Psoas muscle (tissue), 8 donors: ENCODE measurements around the gene UPK3A. TPM values are rescaled to one million over a fixed set of nuclear protein-coding genes. Genes with fewer than 3 reads are reported as not detected.

Experiments
- ATAC-seq, 4 donors: fragments of 200-7000 bp; cut with Tn5 transposase; one replicate each; pipeline ENCODE4 v1.9.1; 2020; ENCODE audit warnings: moderate library complexity in 3 of 4, mild to moderate bottlenecking in 2 of 4
- DNase-seq, 2 donors: peaks; one replicate each; pipeline ENCODE4 v3.0.0-alpha.2; 2020
- H3K27ac ChIP-seq: fragments of 200-600 bp; one replicate; pipeline ENCODE4 v1.8.0; 2022
- H3K27me3 ChIP-seq, 3 donors: fragments of 200-600 bp in 1 of 3; one replicate each; pipeline versions ENCODE4 v1.6.1 to v1.8.0; 2013 to 2022; ENCODE audit warnings: low read length in 2 of 3, mild to moderate bottlenecking in 2 of 3, moderate library complexity in 1 of 3; ENCODE audit not compliant: insufficient read depth in 3 of 3
- H3K36me3 ChIP-seq, 2 donors: fragments of 200-600 bp in 1 of 2; one replicate each; pipeline versions ENCODE4 v1.6.1 to v1.8.0; 2013 to 2022; ENCODE audit warnings: low read depth in 1 of 2, mild to moderate bottlenecking in 1 of 2, moderate library complexity in 1 of 2; ENCODE audit not compliant: insufficient read depth in 1 of 2
- H3K4me1 ChIP-seq: fragments of 200-600 bp; one replicate; pipeline ENCODE4 v1.8.0; 2022
- H3K4me3 ChIP-seq: fragments of 200-600 bp; one replicate; pipeline ENCODE4 v1.8.0; 2022; ENCODE audit warnings: mild to moderate bottlenecking
- H3K9me3 ChIP-seq: fragments of 200-600 bp; one replicate; pipeline ENCODE4 v1.8.0; 2022
- WGBS, 3 donors: extraction: QIAGEN DNeasy Blood & Tissue Kit; methylation state at CpG; one replicate each; pipeline versions ENCODE4 v1.1.6 to v1.1.7; 2013; 5-methylcytosine and 5-hydroxymethylcytosine counted together
- intact Hi-C, 2 donors: fragments of 100-400 bp; cut with DNase I; formaldehyde crosslinking; loops; one replicate each; pipeline versions ENCODE4 v1.11.0 to v1.14.2; 2022
- polyA plus RNA-seq, 3 donors: library from polyadenylated mRNA; stranded (reverse); fragments of 200-250 nt; gene quantifications; one replicate each; pipeline ENCODE4 v1.2.3, GENCODE V29; 2013
- total RNA-seq, 4 donors: library from RNA; stranded (reverse); fragmentation: NEBNext Ultra II Directional in 2 of 4; extraction: Animal tissue kit (Norgen Biotek cat#: 25700) in 2 of 4; gene quantifications; one replicate each; pipeline versions ENCODE4 v1.2.1 to v1.2.4, GENCODE V29; 2021 to 2023
- TF ChIP-seq, protein P1 (sequence below): fragments of 200-600 bp; IDR thresholded peaks from one replicate; pipeline ENCODE4 v1.8.0; 2022; ENCODE audit warnings: antibody characterized with exemption
- donor health status: healthy with polysubstance abuse.
- donor health status: DM: no; HTN: no; CAD: no; lungs with moderate emphysema.
- donor health status: Bipolar disorder and iron deficiency.
- donor health status: healthy.
- donor health status: DM: yes; HTN: yes; CAD: no.
- donor health status: DM: no; HTN: no; CAD: no.
- donor health status: DM: no; HTN: no; CAD: no.
- donor health status: DM: yes; HTN: yes; CAD: no.

Gene UPK3A
- total and polyA plus RNA-seq, 7 donors: 0.93 to 11.7 (median 2.5) TPM

GRCh38 chr22:45318168-45318557 lies 33.4 kb downstream of the UPK3A start:
- Histone ChIP-seq H3K9me3 (no peaks in the 10 kb centered on the region), H3K4me1 (peaks cover 44% of the 10 kb centered on the region), H3K27ac (peak overlapping the region; percentile 79), H3K4me3 (no peak overlapping the region), H3K27me3 (no peaks in the 10 kb centered on the region), H3K36me3 (peaks cover 0 to 9% of the 10 kb centered on the region in 2 donors)
- 6 to 24% (median 14%) methylated on average over 8 of the region's 8 CpGs for WGBS, 3 donors
- TF ChIP-seq, protein P1, sequence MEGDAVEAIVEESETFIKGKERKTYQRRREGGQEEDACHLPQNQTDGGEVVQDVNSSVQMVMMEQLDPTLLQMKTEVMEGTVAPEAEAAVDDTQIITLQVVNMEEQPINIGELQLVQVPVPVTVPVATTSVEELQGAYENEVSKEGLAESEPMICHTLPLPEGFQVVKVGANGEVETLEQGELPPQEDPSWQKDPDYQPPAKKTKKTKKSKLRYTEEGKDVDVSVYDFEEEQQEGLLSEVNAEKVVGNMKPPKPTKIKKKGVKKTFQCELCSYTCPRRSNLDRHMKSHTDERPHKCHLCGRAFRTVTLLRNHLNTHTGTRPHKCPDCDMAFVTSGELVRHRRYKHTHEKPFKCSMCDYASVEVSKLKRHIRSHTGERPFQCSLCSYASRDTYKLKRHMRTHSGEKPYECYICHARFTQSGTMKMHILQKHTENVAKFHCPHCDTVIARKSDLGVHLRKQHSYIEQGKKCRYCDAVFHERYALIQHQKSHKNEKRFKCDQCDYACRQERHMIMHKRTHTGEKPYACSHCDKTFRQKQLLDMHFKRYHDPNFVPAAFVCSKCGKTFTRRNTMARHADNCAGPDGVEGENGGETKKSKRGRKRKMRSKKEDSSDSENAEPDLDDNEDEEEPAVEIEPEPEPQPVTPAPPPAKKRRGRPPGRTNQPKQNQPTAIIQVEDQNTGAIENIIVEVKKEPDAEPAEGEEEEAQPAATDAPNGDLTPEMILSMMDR: no peak
- intact Hi-C loops: no loop called here
- DNase-seq: peak; percentile 79 to 83
- peak in 3 of 4 donors; percentile 28 to 58 (median 31) for ATAC-seq

- TF ChIP-seq, protein P1: no peak
- peaks cover 0 to 14% of the 10 kb centered on the region in 2 donors for H3K36me3 ChIP-seq
- H3K27me3 ChIP-seq: no peaks in the 10 kb centered on the region
- DNase-seq: no peak
- no peak overlapping the region for H3K4me3 ChIP-seq
- H3K9me3 ChIP-seq: no peaks in the 10 kb centered on the region
- ATAC-seq: no peak
- H3K27ac ChIP-seq: peak overlapping the region; percentile 79
- H3K4me1 ChIP-seq: peaks cover 47% of the 10 kb centered on the region
- intact Hi-C loops: no loop called here
- 57 to 73% (median 58%) methylated on average over 12 of the region's 12 CpGs for WGBS, 3 donors
Measured at GRCh38 chr22:45318558-45319323, 34.0 kb downstream of the UPK3A start.

DNA sequence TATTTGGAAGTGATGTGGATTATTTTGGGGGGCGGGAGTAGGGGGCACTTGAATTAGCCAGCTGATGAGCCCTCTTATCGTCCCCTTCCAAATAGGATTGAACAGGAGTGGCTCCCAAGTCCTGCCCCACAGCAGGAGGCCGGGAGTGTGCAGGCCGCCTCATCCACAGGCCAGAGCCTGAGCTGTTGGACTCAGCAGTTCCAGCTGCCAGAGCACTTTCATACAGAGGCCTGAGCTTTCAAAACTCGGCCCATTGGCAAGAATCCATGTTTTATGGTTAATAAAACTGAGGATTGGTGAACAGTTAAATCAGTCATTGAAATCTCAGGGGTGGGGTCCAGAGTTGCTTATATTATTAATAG lies 34.6 kb downstream of the UPK3A start:
- Histone ChIP-seq H3K4me3 (no peak overlapping the region), H3K4me1 (peaks cover 49% of the 10 kb centered on the region), H3K9me3 (no peaks in the 10 kb centered on the region), H3K27me3 (no peaks in the 10 kb centered on the region), H3K36me3 (peaks cover 0 to 14% of the 10 kb centered on the region in 2 donors), H3K27ac (peak overlapping the region; percentile 79)
- peak in 1 of 2 donors; percentile 59 for DNase-seq
- intact Hi-C loops: no loop called here
- WGBS, 3 donors: 44 to 59% (median 48%) methylated on average over 5 of the region's 5 CpGs
- TF ChIP-seq, protein P1: no peak
- ATAC-seq: no peak

- peaks cover 0 to 14% of the 10 kb centered on the region in 2 donors for H3K36me3 ChIP-seq
- TF ChIP-seq, protein P1: no peak
- WGBS, 3 donors: 71 to 88% (median 77%) methylated on average over 9 of the region's 9 CpGs
- ATAC-seq (no peak), DNase-seq (peak in 1 of 2 donors; percentile 33)
- H3K27me3 ChIP-seq: no peaks in the 10 kb centered on the region
- no peaks in the 10 kb centered on the region for H3K9me3 ChIP-seq
- intact Hi-C loops: no loop called here
- H3K4me1 ChIP-seq: peaks cover 51% of the 10 kb centered on the region
- no peak overlapping the region for H3K27ac ChIP-seq
- no peak overlapping the region for H3K4me3 ChIP-seq
Measured at GRCh38 chr22:45320357-45320976, 35.7 kb downstream of the UPK3A start.
